Measurements from ENCODE around the gene MED12.

Gene MED12

DNA sequence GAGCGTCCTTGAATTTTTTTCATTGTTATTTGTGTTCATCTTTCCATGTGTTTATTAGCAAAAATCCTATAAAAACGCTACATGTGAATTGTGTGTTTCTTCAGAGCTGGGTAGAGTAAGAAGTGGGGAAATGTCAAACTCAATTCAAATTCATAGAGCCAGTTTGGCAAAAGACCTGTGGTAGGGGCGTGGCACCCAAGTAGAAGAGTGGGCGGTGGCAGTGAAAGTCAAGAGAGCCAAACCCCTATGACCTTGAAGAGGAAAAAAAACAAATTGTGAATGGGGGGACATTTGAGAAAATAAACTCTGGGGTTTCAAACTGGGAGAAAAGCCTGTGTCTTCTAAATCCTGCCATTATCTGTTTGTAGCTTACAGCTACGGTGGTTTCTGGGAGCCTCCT, 27.1 kb upstream of the MED12 start:
- Histone ChIP-seq H3K27ac (ENCODE audit: low read length) (no peak overlapping the region), H4K20me1 (ENCODE audit: insufficient read depth, low read length) (no peaks in the 10 kb centered on the region), H3K4me3 (ENCODE audit: low read length) (no peak overlapping the region), H3K79me2 (ENCODE audit: low read length) (no peaks in the 10 kb centered on the region), H3K4me1 (ENCODE audit: low read length) (no peaks in the 10 kb centered on the region), H2AFZ (ENCODE audit: low read length) (no peak overlapping the region), H3K9me2 (replicated peaks; ENCODE audit: insufficient read depth, low read length) (no peaks in the 10 kb centered on the region), H3K36me3 (replicated peaks; ENCODE audit: insufficient read depth, low read length) (no peaks in the 10 kb centered on the region), H3K27me3 (replicated peaks; ENCODE audit: insufficient read depth, low read length) (no peaks in the 10 kb centered on the region), H3K4me2 (ENCODE audit: low read depth, low read length) (no peak overlapping the region), H3K9me3 (replicated peaks; ENCODE audit: insufficient read depth, low read length) (no peaks in the 10 kb centered on the region), H3F3A (ENCODE audit: insufficient read depth, low read length) (no peaks in the 10 kb centered on the region), H3K9ac (ENCODE audit: low read length) (no peak overlapping the region)
- no peak for TF ChIP-seq EZH2 (optimal IDR thresholded peaks at IDR 0.05; ENCODE audit: low read depth, low read length)
- no peak for DNase-seq

DNA sequence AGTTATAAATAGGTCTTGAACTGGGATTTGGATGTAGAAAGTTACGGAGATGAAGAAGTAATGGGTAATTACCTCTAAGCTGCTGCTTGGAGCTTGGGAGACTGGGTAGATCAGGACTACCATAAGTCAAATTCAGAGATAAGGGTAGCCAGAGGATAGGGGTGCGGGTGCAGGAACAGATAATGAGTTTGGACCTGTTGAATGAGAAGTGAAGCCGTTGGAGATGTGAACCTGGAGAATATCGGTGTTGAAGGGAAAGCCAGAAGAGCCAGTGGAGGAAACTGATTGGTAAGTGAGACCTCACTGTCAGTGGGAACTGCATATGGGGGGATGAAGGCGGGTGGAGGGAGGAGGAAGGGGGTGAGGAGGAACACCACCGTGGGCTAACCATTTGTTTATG, 23.4 kb upstream of the MED12 start:
- Histone ChIP-seq H3K9ac (ENCODE audit: low read length) (peak overlapping the region; percentile 33; the same call in 1 of the 2 replicates), H3K9me3 (replicated peaks; ENCODE audit: insufficient read depth, low read length) (no peaks in the 10 kb centered on the region), H3K4me3 (ENCODE audit: low read length) (peak overlapping the region; percentile 62), H3K9me2 (replicated peaks; ENCODE audit: insufficient read depth, low read length) (no peaks in the 10 kb centered on the region), H4K20me1 (ENCODE audit: insufficient read depth, low read length) (no peaks in the 10 kb centered on the region), H3K4me1 (ENCODE audit: low read length) (no peaks in the 10 kb centered on the region), H3K27me3 (replicated peaks; ENCODE audit: insufficient read depth, low read length) (no peaks in the 10 kb centered on the region), H3K79me2 (ENCODE audit: low read length) (no peaks in the 10 kb centered on the region), H3K36me3 (replicated peaks; ENCODE audit: insufficient read depth, low read length) (no peaks in the 10 kb centered on the region), H3K27ac (ENCODE audit: low read length) (no peak overlapping the region), H3K4me2 (ENCODE audit: low read depth, low read length) (peak overlapping the region; percentile 74), H2AFZ (ENCODE audit: low read length) (peak overlapping the region; percentile 78), H3F3A (ENCODE audit: insufficient read depth, low read length) (no peaks in the 10 kb centered on the region)
- TF ChIP-seq EZH2phosphoT487 (IDR thresholded peaks at IDR 0.05; ENCODE audit: low read length): no peak
- TF ChIP-seq EZH2 (optimal IDR thresholded peaks at IDR 0.05; ENCODE audit: low read depth, low read length): no peak
- TF ChIP-seq, protein P1, sequence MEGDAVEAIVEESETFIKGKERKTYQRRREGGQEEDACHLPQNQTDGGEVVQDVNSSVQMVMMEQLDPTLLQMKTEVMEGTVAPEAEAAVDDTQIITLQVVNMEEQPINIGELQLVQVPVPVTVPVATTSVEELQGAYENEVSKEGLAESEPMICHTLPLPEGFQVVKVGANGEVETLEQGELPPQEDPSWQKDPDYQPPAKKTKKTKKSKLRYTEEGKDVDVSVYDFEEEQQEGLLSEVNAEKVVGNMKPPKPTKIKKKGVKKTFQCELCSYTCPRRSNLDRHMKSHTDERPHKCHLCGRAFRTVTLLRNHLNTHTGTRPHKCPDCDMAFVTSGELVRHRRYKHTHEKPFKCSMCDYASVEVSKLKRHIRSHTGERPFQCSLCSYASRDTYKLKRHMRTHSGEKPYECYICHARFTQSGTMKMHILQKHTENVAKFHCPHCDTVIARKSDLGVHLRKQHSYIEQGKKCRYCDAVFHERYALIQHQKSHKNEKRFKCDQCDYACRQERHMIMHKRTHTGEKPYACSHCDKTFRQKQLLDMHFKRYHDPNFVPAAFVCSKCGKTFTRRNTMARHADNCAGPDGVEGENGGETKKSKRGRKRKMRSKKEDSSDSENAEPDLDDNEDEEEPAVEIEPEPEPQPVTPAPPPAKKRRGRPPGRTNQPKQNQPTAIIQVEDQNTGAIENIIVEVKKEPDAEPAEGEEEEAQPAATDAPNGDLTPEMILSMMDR (IDR thresholded peaks at IDR 0.05; ENCODE audit: low read length): no peak
- DNase-seq: no peak

DNA sequence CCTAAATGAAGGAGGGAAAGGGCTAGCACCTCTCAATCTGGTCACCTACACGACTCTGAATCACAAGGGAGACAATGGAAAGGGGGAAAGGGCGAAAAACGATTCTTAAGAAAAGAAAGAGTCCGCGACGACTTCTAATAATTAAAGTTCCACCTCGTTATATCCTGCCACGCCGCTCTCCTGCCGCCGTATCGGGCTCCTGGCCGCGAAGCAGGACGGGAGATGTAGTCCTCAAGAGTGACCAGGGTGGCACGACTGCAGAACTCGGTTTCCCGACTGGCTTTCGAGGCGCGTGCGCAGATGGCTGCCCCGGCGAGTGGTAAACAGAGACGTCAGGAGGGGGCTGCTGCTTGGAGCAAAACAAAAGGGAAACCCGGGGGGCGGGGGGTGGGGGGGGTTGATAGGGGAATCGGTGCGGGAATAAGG, 22.8 kb upstream of the MED12 start, which contains the start of gene FOXO4:
TSS of gene FOXO4 (plus strand) at position 297 of the 426 bp plus-strand sequence. CDS start 678 bp downstream, outside the sequence.
- peak; percentile 85 for DNase-seq

More for the DNA sequence above, 22.8 kb upstream of the MED12 start, which contains the start of gene FOXO4:
- H3K4me3 ChIP-seq (ENCODE audit: low read length): peak within 1 kb of the TSS; percentile 82
- no peaks in the 10 kb centered on the region for H3K27me3 ChIP-seq (replicated peaks; ENCODE audit: insufficient read depth, low read length)
- H3F3A ChIP-seq (ENCODE audit: insufficient read depth, low read length): no peaks in the 10 kb centered on the region
- H3K4me2 ChIP-seq (ENCODE audit: low read depth, low read length): peak within 1 kb of the TSS; percentile 89
- peak within 1 kb of the TSS; percentile 78 for H2AFZ ChIP-seq (ENCODE audit: low read length)
- H3K36me3 ChIP-seq (replicated peaks; ENCODE audit: insufficient read depth, low read length): no peaks in the 10 kb centered on the region
- H3K4me1 ChIP-seq (ENCODE audit: low read length): no peaks in the 10 kb centered on the region
- H3K9ac ChIP-seq (ENCODE audit: low read length): peak within 1 kb of the TSS; percentile 47; the same call in 1 of the 2 replicates
- H3K9me3 ChIP-seq (replicated peaks; ENCODE audit: insufficient read depth, low read length): no peaks in the 10 kb centered on the region
- TF ChIP-seq, protein P1 (IDR thresholded peaks at IDR 0.05; ENCODE audit: low read length): no peak
- TF ChIP-seq EZH2 (optimal IDR thresholded peaks at IDR 0.05; ENCODE audit: low read depth, low read length): no peak
- H3K9me2 ChIP-seq (replicated peaks; ENCODE audit: insufficient read depth, low read length): no peaks in the 10 kb centered on the region
- H3K79me2 ChIP-seq (ENCODE audit: low read length): no peaks in the 10 kb centered on the region
- no peak within 1 kb of the TSS for H3K27ac ChIP-seq (ENCODE audit: low read length)
- no peaks in the 10 kb centered on the region for H4K20me1 ChIP-seq (ENCODE audit: insufficient read depth, low read length)
